Smooth muscle cell of trachea (primary cell): ENCODE results near the gene WDR3. TPM values are rescaled to one million over a fixed set of nuclear protein-coding genes. Genes with fewer than 3 reads are reported as not detected.

Experiments
- total RNA-seq: library from RNA; depleted of rRNA; stranded (reverse); fragments of >200 nt; gene quantifications from 2 replicates; pipeline ENCODE4 v1.2.1, GENCODE V29; 2014

WDR3 gene
- total RNA-seq = 12.7 and 18.2 TPM in 2 replicates

DNA sequence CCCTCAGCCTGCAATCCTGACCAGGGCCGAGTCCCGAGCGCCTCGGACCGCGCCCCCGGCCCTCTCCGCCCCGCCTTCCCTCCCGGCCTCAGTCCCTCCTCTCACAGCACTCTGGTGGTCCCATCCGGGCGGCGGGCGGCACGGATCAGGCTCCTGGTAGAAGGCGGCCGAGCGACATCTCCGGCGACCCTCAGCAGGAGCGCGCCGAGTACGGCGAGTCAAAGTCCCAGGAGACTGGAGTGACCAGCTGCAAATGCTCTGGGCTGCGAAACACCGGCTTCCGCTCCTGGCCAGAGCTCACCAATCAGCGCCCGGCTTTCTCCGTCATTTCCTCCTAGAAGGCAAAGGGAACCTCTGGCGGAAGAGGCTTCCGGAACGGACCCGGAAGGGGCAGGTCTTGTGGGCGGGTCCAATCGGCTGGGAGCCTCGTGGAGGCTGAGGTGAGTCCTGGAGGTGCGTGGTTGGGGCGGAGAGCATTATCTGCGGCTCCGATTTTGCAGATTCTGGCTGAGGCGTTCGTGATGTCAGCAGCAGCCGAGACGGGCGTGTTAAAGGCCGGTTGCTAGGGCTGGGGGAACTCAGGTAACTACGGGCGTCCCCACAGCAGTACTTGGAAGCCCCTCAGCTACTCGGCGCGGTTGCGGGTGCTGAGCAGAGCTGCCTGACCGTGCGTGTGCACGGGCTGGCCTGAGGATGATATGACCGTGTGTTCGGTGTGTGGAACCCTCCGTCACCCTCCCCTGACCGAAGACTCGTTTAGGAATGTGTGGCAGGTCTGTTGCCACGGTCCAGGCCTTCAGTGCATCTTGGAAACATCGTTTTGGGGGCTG, at the start of gene WDR3, which contains the start of gene GDAP2:
WDR3 (plus strand) TSS at position 397 of the 830 bp plus-strand sequence. CDS start 3,581 bp downstream, outside the sequence.
GDAP2 (minus strand) TSS at position 279 of the 830 bp plus-strand sequence. CDS start 9,264 bp downstream, outside the sequence.

Other genes starting within 250 kb of the WDR3 start
- 20.2 and 25.3 TPM in 2 replicates for gene GDAP2, start 118 bp upstream of the WDR3 start, total RNA-seq